Measurements from ENCODE around the gene SLC19A1.

The SLC19A1 gene

DNA sequence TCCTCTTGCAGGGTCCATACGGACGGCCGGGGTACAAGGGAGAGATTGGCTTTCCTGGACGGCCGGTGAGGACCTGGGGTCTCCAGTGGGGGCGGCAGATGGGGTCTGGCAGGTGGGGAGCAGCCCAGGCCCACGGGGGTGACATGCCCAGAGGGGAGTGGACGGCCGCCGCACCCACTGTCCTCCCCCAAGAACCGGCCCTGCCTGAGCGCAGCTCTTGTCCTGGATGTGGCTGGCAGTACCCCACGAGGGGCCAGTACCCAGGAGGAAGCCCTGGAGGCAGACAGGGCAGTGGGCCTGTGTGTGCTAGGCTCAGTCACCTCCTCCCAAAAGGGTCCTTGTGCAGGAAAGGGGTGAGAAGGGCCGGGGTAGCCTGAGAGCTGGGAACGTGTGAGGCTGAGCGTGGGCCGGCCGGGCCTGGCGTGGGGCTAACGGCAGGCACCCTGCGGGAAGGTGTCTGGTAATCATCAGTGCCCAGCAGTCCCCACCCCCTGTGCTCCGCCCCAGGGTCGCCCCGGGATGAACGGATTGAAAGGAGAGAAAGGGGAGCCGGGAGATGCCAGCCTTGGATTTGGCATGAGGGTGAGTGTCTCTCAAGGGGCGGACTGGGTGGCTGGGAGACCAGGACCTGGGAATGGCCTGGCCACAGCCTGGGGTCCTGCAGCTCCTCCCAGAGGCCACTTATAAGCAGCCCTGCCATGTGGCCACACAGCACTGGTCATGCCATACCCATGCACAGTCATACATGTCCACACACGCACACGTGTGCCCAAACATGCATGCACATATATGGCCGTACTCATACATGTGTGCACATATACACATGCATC is 47.2 kb downstream of the SLC19A1 start:
- no peak for DNase-seq (ENCODE audit: low read depth)
- H3K4me3 ChIP-seq (ENCODE audit: control insufficient read depth, low read depth, low read length): no peak overlapping the region
- TF ChIP-seq CTCF (IDR thresholded peaks at IDR 0.05; ENCODE audit: control insufficient read depth, insufficient read depth, low read depth, low read length, missing control alignments): no peak

DNA sequence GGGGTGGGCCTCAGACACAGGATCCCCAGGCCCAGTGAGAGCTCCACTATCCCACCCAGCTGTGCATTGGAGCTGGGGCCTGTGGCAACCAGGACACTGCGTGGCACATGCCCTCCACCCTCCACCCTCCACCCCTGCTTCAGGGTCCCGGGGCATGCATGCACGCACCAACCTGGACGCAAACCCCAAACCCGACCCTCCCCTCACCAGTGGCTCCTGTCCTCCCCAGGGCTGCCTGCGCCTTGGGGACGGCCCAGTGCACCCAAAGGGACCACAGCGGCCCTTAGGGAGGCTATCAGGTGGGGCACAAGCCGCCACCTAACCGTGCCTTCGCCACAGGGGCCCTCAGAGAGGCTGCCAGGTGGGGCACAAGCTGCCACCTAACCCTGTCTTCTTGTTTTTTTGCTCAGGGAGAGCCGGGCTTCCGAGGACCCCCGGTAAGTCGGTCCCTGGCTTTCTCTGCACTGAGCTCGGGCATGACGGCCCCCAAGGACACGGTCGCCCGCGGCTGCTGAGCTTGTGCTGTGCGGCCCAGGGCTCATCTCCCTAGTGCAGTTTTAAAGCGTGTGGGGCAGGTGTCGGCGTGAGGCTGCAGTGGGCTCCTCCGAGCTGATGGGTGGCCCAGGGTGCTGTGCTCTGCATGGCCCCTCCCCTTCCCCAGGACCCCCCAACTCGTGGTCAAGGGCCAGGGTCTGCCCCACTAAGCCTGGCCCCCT is 47.9 kb downstream of the SLC19A1 start:
- DNase-seq (ENCODE audit: low read depth): no peak
- TF ChIP-seq CTCF (IDR thresholded peaks at IDR 0.05; ENCODE audit: control insufficient read depth, insufficient read depth, low read depth, low read length, missing control alignments): no peak
- H3K4me3 ChIP-seq (ENCODE audit: control insufficient read depth, low read depth, low read length): no peak overlapping the region

DNA sequence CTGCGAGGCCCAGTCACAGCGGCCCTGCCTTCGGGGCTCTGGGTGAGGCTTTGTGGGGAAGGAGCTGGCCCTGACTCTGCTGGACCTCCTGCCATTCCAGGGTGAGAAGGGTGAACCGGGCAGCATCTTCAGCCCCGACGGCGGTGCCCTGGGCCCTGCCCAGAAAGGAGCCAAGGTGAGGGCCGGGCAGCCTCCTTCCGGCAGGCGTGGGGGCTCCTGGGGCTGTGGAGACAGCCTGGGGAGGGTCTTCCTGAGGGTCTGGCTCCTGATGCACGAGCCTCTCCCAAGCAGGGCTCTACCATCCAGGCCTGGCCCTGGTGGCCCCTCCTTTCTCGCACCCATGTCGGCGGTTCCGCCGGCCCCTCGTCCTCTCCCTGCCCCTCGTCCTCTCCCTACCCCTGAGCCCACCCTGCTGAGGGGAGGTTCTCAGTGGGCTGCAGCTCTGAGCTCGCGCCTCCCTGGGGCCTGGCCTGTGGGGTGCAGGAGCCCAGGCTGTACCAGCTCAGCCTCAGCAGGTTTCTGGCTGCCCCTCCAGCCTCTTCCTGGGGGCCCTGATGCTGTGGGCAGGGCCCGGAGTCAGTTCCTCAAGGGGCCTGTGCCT is 48.7 kb downstream of the SLC19A1 start:
- DNase-seq (ENCODE audit: low read depth): no peak
- no peak overlapping the region for H3K4me3 ChIP-seq (ENCODE audit: control insufficient read depth, low read depth, low read length)
- TF ChIP-seq CTCF (IDR thresholded peaks at IDR 0.05; ENCODE audit: control insufficient read depth, insufficient read depth, low read depth, low read length, missing control alignments): no peak

DNA sequence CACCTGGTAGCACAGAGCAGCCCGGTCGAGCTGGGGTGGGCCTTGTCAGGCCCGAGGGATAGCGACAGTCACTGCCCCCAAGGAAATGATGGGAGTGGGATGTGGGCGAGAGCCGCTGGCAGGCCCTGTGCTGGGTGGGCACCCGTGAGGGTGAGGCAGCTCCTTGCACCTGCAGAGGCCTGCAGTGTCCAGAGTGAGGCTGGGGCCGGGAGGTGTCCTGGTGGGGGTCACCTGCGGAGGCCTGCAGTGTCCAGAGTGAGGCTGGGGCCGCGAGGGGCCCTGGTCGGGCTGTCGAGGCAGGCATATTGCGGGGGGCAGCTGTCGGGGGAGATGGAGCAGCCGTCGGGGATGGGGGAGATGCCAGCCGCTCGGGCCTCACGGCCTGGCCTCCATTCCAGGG is 49.5 kb downstream of the SLC19A1 start:
- DNase-seq (ENCODE audit: low read depth): no peak
- H3K4me3 ChIP-seq (ENCODE audit: control insufficient read depth, low read depth, low read length): no peak overlapping the region
- no peak for TF ChIP-seq CTCF (IDR thresholded peaks at IDR 0.05; ENCODE audit: control insufficient read depth, insufficient read depth, low read depth, low read length, missing control alignments)

DNA sequence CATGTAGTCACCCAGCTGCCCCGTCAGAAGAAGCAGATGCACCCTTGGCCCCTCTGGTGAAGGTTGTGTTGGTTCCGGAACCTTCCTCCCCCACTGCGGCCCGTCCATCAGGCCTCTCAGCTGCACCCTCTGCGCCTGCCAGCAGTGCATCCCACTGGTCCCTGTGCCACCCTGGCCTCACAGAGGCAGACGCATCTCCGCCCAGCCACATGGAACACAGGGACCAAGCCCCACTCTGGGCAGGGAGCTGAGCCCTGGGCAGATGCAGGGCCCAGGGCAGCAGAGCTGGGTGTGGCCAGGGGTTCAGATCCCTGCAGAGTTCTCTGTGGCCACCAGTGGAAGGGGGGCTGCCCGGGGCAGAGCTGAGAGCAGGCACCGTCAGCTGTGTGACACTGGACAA is 50.6 kb downstream of the SLC19A1 start:
- TF ChIP-seq CTCF (IDR thresholded peaks at IDR 0.05; ENCODE audit: control insufficient read depth, insufficient read depth, low read depth, low read length, missing control alignments): no peak
- no peak overlapping the region for H3K4me3 ChIP-seq (ENCODE audit: control insufficient read depth, low read depth, low read length)
- DNase-seq (ENCODE audit: low read depth): no peak

- DNase-seq (ENCODE audit: low read depth): no peak
- H3K4me3 ChIP-seq (ENCODE audit: control insufficient read depth, low read depth, low read length): no peak overlapping the region
- no peak for TF ChIP-seq CTCF (IDR thresholded peaks at IDR 0.05; ENCODE audit: control insufficient read depth, insufficient read depth, low read depth, low read length, missing control alignments)
These were observed 51.2 kb downstream of the SLC19A1 start for GRCh38 chr21:45491056-45491455.

Measured in AG09309 (cell line).